Activated CD4-positive, alpha-beta T cell treated with anti-CD3 and anti-CD28 coated beads for 24 hours (primary cell): Measurements from ENCODE around the gene PSEN1.

ENCODE experiments used
- DNase-seq, 2 donors: peaks; one replicate each; pipeline ENCODE4 v3.0.0-alpha.2; 2020; ENCODE audit warnings: low read depth in 2 of 2

Gene PSEN1

DNA sequence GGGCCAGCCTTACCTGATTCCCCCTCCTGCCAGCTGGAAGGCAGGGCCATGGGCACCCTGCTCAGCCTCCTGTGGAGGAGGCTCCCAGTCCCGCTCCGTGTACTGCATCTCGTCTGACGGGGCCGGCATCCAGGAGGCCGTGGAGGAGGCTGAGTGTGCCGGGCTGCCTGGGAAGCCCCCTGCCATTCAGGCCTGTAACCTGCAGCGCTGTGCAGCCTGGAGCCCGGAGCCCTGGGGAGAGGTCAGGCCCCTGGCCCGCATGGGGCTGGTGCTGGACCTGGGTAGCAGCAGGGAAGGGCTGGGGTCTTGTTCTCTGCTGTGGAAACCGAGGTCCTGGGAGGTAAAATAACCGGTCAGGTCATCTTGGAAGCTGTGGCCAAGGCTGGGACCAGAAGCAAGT, 117.4 kb downstream of the PSEN1 start:
- DNase-seq: no peak

DNA sequence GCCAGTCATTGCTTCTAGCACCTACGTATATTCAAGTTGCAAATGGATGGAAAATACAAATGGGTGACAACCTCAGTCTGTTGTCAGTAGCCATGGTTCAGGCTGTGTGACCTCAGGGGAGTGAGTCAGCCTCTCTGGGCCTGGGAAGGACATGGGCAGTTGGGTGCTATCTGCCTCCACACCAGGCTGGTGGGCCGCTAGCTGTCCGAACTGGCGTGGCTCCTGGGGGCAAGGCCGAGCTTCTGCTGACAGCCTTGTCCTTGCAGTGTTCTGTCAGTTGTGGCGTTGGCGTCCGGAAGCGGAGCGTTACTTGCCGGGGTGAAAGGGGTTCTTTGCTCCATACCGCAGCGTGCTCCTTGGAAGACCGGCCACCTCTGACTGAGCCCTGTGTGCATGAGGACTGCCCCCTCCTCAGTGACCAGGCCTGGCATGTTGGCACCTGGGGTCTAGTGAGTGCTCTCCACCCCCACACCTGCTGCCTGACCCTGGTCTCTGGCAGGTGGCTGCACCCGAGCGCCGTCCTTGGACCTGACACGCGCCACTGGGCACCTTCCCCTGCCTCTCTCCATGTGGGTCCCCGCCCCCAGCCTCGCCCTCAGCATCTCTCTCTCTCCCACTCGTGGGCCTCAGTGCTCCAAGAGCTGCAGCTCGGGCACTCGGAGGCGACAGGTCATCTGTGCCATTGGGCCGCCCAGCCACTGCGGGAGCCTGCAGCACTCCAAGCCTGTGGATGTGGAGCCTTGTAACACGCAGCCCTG, 118.1 kb downstream of the PSEN1 start:
- DNase-seq: no peak

DNA sequence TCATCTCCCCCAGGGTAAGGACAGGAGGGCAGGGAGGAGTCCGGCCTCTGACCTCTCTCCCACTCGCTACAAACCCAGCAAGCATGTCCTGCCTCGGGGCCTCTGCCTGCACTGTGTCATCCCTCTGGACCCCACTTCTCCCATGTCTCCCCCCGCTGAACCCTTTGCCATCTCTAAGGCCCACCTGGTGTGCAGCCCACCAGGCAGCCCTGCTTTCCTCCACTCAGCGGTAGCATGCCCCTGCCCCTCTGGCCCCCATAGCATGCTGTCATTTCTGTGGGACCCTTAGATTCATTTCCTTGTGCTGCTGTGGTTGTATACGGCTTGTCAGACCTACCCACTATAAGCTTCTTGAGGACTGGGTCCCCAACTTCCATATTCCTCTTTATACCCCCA, 118.7 kb downstream of the PSEN1 start:
- DNase-seq: no peak

DNA sequence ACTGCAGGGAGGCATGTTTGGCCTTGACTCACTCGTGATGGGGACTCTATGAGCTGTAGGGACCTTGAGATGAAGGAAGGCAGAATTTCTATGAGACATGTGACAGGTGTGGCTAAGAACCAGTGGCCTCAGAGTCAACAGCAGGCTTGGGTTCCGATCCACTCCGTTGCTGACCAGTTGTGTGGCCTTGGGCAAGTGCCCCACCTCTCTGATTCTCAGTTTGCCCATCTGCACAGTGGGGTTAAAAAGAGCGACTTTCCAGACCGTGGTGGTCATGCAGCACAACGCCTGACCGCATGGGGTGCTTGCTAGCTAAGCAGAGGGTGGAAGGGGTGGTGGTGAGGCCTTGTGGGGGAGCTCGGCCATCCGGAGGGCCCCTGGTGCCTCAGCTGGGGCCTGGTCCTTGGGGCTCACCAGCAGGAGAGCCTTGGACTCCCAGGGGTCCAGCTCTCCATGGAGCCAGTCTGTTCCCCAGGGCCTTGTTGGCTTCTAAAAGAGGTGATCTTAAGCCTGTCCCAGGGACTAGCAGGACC, 119.5 kb downstream of the PSEN1 start:
- no peak for DNase-seq

DNA sequence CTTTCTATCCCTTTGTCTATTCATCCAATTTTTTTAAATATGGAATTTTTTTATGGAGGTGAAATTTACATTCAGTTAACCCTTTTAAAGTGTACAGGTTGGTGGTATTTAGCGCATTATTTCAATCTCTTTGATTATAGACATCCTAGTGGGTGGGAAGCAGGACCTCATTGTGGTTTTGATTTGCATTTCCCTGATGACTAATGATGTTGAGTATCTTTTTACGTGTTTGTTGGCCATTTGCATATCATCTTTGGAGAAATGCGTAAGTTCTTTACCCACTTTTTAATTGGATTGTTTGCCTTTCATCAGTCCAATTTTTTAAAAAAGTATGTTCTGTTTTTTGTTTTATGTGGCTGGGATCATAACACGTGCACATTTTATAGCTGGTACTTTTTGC, 121.8 kb downstream of the PSEN1 start:
- no peak for DNase-seq

DNA sequence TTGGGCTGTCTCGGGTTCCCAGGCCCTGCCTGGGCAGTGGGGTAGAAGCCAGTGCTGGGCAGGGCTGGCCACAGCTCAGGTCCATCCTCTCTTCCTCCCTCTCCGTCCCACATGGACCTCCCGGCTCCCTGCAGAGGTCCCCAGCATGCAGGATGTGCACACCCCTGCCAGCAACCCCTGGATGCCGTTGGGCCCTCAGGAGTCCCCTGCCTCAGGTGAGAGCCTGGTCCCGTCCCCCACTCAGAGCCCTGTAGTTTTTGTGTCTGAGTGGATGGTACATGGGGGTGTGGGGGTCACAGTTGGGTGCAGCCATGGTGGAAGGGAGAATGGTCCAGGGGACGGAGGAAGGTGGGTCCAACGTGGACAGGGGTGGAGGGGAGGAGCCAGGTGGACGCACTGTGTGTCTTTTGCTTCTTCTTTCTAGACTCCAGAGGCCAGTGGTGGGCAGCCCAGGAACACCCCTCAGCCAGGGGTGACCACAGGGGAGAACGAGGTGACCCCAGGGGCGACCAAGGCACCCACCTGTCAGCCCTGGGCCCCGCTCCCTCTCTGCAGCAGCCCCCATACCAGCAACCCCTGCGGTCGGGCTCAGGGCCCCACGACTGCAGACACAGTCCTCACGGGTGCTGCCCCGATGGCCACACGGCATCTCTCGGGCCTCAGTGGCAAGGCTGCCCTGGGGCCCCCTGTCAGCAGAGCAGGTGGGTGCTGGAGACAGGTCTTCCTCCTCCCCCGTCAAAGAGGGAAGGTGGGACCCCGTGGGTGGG, 122.7 kb downstream of the PSEN1 start:
- DNase-seq: no peak

DNA sequence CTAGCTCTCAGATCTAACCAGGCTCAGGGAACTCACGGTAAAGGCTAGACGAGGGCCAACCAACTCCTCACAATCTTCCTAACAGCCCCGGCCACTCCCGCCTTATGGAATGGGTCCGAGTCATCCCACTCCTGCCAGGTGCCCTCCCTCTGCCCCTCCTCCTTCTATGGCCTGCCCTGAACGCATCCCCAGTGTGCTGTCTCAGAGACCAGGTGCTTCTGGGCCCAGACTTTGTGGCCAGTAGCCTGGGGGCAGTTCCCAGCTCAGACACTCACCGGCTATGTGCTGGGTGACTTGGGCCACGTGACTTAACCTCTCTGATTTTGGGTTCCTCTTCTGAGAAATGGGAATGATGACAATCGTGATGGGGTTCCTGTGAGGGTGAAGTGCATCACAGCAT, 123.5 kb downstream of the PSEN1 start:
- DNase-seq: no peak

DNA sequence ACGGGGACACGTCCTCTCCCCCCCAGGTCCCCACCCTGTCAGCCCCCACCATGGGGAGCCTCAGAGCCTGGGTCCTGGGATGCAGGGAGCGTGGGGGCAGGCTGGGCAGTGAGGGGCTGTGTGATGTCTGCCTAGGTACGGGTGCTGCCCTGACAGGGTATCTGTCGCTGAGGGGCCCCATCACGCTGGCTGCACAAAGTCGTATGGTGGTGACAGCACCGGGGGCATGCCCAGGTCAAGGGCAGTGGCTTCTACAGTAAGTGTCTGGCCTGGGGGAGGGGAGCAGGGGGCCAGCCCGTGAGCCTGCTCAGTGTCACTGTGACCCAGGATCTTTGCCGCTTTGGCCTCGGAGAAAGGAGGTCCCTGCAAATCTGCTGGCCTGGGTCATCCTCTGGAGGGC, 124.3 kb downstream of the PSEN1 start:
- DNase-seq: no peak

DNA sequence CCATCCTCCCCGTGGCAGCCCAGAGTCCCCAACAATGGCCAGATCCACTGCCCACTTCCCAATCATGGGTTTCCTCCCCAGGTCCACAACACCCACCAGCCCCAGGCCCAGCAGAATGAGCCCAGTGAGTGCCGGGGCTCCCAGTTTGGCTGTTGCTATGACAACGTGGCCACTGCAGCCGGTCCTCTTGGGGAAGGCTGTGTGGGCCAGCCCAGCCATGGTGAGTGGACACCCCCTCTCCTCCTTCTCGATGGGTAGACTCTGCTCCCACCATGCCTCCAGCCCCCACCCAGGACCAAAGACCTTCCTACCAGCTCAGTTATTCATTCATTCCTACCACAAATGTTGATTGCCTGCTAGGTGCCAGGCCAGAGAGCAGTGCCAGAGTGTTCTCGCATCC, 124.8 kb downstream of the PSEN1 start:
- DNase-seq: no peak

DNA sequence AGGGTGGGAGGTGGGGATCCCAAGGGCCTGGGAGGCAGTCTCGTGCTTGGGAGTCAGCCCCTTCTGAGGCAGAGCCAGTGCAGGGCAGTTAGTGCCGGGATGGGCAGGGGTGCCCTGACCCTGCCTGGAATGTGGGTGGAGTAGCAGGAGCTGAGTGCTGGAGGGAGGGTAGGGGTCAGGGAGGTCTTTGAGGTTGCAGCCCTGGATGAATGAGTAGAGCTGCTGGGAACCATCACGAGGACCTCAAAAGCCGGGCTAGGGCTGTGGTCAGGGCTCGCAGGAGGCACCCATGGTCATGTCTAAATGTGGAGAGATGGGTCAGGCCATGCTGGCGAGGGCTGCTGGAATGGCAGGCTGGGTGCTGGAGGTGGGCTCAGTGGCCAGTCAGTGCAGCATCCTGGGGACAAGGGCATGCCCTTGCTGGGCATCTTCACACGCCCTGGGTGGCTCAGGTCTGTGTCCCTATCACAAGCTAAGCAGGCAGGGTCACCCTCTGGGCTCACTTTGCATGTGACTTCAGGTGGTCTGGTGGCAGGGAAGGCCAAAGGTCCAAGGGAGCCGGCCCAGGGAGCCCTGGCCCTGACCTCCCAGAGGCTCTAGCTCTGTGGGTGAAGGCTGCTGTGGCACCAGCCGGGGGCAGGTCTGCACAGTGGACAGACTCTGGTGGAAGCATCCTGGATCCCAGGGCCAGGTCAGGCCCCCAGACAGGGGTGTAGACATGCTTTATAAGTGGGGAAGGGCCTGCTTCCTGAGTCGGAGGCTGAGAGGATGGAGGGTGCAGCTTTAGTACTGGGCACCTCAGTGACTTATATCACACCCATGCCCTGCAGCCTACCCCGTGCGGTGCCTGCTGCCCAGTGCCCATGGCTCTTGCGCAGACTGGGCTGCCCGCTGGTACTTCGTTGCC, 125.5 kb downstream of the PSEN1 start:
- DNase-seq: no peak

DNA sequence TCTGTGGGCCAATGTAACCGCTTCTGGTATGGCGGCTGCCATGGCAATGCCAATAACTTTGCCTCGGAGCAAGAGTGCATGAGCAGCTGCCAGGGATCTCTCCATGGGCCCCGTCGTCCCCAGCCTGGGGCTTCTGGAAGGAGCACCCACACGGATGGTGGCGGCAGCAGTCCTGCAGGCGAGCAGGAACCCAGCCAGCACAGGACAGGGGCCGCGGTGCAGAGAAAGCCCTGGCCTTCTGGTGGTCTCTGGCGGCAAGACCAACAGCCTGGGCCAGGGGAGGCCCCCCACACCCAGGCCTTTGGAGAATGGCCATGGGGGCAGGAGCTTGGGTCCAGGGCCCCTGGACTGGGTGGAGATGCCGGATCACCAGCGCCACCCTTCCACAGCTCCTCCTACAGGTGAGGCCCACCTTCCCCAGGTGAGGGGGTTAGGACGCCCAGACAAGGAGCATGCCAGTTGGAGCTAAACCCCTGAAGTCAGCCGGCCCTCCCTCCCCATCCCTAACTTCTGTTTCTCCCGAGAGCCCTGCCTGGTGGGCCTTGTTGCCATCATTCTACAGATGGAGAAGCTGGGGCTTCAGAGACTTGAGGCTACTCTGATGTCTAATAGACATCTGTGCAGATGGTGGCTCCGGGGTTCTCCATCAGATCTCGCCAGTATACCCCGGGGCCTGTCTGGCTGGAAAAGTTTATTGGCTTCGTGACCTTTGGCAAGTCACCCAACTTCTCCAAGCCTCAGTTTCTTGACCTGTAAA, 126.3 kb downstream of the PSEN1 start:
- DNase-seq: no peak

DNA sequence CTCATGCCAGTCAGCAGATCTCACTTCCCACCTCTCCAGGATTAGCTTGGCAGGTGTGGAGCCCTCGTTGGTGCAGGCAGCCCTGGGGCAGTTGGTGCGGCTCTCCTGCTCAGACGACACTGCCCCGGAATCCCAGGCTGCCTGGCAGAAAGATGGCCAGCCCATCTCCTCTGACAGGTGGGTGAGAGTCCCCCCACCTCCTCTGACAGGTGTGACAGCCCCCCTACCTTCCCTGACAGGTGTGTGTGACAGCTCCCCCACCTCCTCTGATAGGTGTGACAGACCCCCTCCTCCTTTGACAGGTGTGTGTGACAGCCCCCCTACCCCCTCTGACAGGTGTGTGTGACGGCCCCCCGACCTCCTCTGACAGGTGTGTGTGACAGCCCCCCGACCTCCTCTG, 127.3 kb downstream of the PSEN1 start:
- no peak for DNase-seq

DNA sequence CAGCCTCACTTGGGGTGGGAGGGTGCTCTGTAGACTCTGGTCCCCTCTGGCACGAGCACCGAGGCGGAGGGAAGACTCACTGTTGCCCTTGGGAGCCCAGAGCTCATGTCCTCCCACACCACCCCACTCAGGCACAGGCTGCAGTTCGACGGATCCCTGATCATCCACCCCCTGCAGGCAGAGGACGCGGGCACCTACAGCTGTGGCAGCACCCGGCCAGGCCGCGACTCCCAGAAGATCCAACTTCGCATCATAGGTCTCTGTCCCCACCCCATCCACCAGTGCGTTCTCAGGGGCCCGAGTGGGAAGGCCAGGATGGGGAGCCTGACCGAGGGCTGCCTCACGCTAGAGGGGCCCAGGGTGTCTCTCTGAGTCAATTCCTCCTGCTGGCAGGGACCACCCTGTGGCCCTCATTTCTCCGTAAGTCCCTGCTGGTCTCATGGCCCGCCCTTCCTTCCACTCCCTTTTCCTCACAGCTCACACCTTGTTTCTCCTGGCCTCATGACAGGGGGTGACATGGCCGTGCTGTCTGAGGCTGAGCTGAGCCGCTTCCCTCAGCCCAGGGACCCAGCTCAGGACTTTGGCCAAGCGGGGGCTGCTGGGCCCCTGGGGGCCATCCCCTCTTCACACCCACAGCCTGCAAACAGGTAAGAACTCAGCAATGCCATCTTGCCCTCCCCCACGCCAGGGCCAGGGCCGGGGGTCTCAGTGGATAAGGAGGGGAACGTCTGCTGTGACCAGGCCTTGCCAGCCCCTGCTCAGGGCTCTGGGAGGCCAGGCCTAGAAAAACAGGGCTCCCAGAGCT, 128.0 kb downstream of the PSEN1 start:
- no peak for DNase-seq

DNA sequence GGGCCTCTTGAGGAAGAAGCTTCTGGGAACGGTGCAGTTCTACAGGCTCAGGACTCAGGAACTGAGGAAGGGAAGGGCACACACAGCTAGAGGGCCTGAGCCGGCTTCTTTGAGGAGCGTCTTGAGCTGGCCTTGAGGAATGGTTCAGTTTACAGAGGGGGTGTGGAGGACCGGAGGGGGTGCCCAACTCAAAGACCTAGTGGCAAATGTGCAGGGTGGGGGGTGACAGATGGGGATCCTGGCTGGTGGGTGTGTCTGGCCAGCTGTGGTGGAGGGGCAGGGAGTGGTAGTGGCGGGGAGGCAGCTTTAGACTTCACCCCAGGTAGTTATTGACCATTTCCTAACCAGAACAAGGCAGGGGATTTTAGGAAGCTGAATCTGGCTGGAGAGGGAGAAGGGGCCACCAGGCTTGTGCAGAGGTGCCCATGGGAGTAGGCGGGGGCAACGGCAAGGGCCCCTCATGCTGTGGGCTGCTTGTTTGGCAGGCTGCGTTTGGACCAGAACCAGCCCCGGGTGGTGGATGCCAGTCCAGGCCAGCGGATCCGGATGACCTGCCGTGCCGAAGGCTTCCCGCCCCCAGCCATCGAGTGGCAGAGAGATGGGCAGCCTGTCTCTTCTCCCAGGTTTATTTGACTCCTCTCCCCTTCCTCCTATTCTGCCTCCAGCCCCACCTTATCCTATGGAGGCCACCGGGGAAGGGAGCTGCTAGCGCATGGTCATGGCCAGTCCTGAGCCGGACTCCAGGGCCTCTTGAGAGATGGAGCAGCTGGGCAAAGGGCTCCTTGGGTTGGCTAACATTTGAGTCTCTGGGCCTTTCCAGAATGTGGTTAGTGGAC, 128.8 kb downstream of the PSEN1 start:
- DNase-seq: no peak

DNA sequence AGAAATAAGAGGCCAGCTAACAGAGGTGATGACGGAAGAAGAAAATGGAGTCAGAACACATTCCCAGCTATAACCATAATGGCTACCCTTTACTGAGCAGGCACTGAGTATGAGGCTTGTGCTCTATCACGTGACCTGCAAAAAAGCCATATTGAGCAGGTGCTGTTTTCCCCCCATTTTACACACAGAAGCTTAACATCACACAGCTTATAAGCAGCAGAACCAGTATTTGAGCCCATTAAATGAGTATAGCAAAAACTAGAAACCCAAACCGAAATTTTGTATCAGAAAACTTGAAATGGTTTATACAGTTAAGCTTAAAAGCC, 129.4 kb downstream of the PSEN1 start:
- DNase-seq: no peak

DNA sequence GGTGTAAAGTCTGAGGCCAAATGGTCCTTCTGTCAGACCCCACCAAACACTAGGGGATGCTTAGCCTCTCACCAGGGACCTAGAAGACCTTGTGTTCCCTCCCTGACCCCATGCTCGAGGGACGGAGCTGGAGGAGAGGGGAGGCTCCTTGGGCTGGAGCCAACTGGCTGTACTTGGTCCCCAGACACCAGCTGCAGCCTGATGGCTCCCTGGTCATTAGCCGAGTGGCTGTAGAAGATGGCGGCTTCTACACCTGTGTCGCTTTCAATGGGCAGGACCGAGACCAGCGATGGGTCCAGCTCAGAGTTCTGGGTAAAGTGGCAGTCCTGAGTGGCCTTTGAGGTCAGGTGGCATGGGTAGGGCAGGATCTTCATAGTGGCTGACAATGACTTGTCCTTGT, 130.0 kb downstream of the PSEN1 start:
- DNase-seq: no peak

DNA sequence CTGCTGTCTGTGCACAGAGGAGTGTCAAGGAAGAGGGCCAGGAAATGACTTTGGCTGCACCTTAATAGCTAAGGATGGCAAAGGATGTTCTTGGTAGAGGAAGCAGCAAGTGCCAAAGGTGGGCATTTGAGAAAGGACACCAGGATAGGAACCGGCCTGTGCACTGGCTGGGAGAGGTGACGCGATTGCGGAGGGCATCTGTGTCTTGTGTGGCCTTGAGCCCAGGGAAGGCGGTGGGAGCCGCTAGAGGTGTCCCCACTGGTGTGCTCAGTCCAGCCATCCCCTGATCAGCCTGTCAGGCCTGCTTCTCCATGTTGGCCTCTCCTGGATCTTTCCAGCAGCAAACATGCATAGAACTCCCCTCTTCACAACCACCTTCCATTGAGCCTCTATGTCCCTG, 131.2 kb downstream of the PSEN1 start:
- DNase-seq: no peak

DNA sequence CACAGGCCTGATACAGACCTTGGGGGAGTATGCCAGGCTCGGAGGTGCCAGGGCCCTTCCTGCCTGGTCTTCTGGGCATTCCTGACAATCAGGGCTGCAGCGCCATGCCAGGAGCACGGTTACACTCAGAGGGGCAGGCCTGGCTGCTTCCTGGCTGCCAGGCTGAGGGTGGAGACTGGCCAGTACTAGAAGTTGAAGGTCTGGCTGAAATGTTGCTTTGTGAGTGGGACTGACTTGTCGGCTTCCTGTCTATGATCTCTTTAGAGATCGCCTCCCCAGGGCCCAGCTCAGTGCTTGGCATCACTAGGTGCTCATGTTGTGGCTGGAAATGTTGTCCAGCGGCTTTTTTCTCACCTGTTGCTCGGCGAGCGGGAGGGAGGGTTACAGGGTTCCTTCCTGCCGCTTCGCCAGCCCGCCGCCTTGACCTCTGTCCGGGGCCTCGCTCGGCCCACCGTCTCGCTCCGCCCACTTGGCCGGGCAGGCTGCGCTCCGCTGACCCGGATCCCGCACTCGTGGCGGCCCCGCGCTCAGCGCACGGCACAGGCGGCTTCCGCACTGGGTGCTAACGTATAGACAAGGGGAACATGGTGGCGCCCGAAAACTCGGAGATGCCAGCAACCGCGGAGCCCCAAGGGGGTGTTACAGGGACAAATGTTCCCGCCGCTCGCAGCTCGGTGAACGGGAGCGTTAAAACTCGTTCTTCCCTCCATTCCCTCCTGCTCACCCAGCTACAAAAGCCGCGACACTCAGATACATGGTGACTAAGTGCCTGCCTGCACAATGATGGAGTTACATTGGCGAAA, 133.6 kb downstream of the PSEN1 start:
- DNase-seq: no peak

DNA sequence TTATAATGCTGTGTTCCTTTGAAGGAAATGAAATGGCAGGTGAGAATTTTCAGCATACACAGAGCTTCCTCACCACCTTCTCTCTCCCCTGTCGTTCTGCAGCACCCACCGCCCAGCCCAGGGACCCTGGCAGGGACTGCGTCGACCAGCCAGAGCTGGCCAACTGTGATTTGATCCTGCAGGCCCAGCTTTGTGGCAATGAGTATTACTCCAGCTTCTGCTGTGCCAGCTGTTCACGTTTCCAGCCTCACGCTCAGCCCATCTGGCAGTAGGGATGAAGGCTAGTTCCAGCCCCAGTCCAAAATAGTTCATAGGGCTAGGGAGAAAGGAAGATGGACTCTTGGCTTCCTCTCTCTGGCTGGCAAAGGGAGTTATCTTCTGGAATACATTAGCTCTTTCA, 136.1 kb downstream of the PSEN1 start:
- no peak for DNase-seq
